ENCODE measurements around the gene PTPN4. TPM values are rescaled to one million over a fixed set of nuclear protein-coding genes. Genes with fewer than 3 reads are reported as not detected.

Gene PTPN4
- total RNA-seq, 1 donor from 2014 or later: 6.4 TPM

GRCh38 chr2:119849838-119850565 is 90.3 kb downstream of the PTPN4 start:
- no peak for DNase-seq (ENCODE audit: low read depth)
- no peak for TF ChIP-seq CTCF (conservative IDR thresholded peaks at IDR 0.05; ENCODE audit: low read depth, low read length)
- no peak overlapping the region for H3K4me3 ChIP-seq (ENCODE audit: low read depth, low read length)

DNA sequence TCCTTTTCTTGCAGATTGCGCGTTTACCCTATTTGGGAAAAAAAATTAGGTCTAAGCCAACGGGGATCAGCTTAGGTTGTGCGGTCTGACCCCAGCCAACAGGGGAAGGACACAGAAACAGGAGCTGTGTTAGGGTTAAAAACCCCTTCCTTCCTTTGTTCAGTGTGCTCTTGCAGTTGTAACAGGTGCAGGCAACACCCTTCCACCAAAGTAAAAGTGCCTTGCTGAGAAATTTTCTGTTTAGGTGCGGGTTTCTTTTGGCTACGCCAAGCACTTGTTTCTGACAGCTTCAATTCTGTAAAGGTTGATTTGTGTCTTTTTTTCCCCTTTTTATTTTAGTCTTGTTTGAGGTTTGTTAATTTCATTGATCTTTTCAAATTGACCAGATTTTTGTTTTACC is 92.5 kb downstream of the PTPN4 start:
- no peak for TF ChIP-seq CTCF (conservative IDR thresholded peaks at IDR 0.05; ENCODE audit: low read depth, low read length)
- DNase-seq (ENCODE audit: low read depth): no peak
- H3K4me3 ChIP-seq (ENCODE audit: low read depth, low read length): no peak overlapping the region

DNA sequence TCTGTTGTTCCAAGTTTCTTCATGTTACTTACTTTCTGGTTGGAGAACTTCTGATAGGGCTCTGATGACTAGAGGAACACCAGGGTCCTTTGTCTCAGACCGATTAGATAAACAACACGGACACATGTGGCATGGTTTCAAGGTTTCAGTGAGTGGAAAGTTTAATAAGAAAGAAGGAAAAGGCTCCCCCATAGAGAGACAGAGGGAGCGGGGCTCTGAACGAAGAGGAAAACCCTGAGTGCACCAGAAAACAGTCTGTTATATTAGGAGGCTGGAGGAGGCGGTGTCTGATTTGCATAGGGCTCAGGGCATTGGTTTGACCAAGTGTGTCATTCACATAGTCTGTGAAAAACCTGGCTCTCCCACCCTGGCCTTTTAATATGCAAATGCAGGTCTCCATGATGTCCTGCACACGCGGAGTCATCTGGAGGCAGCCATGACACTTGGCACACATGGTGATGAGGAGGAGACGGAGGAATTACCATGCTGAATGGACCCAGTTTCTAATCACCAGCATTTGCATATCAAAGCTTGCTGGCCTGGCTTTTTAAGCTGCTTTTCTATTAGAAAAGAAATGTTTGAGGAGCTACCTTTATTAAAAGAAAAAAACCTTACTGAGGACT is 94.2 kb downstream of the PTPN4 start:
- no peak overlapping the region for H3K4me3 ChIP-seq (ENCODE audit: low read depth, low read length)
- DNase-seq (ENCODE audit: low read depth): no peak
- TF ChIP-seq CTCF (conservative IDR thresholded peaks at IDR 0.05; ENCODE audit: low read depth, low read length): no peak

DNA sequence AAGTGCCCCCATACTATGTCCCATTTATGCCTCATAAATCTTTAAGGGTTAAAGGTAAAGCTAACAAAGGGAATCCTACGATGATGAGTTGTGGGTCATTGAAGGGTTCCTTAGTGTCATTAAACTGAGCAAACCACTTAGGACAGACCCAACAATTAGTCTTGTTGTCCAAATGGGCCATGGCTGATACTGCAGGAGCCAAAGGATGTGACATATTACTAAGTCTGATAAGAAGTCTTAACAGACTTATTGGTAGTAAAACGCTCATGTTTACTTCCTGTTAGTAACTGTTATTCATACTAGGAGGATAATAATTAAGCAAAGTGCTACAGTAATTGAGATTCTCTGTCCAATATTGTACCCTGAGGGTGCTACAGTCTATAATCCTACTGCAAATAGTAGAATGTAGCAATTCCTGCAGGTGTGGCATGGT is 96.8 kb downstream of the PTPN4 start:
- no peak overlapping the region for H3K4me3 ChIP-seq (ENCODE audit: low read depth, low read length)
- peak; percentile 12 for DNase-seq (ENCODE audit: low read depth)

GRCh38 chr2:119857742-119858141 is 98.0 kb downstream of the PTPN4 start:
- no peak for TF ChIP-seq CTCF (conservative IDR thresholded peaks at IDR 0.05; ENCODE audit: low read depth, low read length)
- H3K4me3 ChIP-seq (ENCODE audit: low read depth, low read length): no peak overlapping the region
- no peak for DNase-seq (ENCODE audit: low read depth)

More for the DNA sequence above, 96.8 kb downstream of the PTPN4 start:
- TF ChIP-seq CTCF (conservative IDR thresholded peaks at IDR 0.05; ENCODE audit: low read depth, low read length): no peak

DNA sequence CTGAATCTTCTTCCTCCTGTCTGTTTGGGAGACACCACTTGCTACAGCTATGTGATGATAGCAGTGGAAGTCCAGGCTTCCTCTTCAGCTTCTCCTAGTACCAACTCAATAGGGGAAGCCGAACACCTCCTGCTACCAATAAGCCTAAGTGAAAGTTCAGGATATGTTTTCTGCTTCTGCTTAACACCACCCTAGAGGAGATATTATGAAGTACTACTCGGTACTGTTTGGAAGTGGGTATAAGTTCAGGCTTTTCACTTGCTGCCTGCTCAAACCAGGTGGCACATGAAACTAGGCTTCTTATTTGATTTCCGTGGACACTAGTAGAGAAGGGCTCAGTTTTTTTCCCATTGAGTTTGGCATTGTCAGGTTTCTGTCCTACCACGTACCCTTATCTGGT is 99.8 kb downstream of the PTPN4 start:
- no peak for TF ChIP-seq CTCF (conservative IDR thresholded peaks at IDR 0.05; ENCODE audit: low read depth, low read length)
- H3K4me3 ChIP-seq (ENCODE audit: low read depth, low read length): no peak overlapping the region

DNA sequence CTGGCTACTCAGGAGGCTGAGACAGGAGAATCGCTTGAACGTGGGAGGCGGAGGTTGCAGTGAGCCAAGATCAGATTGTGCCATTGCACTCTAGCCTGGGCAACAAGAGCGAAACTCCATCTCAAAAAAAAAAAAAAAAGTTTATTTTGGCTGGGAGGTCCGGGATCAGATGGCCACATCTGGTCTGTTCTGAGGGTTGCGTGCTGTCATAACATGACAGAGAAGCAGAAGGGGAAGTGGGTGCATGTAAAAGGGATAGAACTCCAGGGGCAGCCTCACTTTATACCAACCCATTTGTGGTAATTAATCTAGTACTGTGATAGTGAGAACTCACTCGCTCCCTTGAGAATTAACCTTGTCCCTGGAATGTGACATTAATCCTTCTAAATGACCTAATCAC is 101.2 kb downstream of the PTPN4 start:
- no peak for TF ChIP-seq CTCF (conservative IDR thresholded peaks at IDR 0.05; ENCODE audit: low read depth, low read length)
- no peak for DNase-seq (ENCODE audit: low read depth)
- H3K4me3 ChIP-seq (ENCODE audit: low read depth, low read length): no peak overlapping the region

More for the DNA sequence above, 99.8 kb downstream of the PTPN4 start:
- DNase-seq (ENCODE audit: low read depth): no peak

Data from epithelial cell of proximal tubule (primary cell).